Pons (tissue), 1 donor: ENCODE measurements around the gene SPATA32.

ENCODE experiments used
- DNase-seq: peaks from one replicate; pipeline ENCODE4 v3.0.0-alpha.2; 2016; ENCODE audit warnings: low spot score

Gene SPATA32

DNA sequence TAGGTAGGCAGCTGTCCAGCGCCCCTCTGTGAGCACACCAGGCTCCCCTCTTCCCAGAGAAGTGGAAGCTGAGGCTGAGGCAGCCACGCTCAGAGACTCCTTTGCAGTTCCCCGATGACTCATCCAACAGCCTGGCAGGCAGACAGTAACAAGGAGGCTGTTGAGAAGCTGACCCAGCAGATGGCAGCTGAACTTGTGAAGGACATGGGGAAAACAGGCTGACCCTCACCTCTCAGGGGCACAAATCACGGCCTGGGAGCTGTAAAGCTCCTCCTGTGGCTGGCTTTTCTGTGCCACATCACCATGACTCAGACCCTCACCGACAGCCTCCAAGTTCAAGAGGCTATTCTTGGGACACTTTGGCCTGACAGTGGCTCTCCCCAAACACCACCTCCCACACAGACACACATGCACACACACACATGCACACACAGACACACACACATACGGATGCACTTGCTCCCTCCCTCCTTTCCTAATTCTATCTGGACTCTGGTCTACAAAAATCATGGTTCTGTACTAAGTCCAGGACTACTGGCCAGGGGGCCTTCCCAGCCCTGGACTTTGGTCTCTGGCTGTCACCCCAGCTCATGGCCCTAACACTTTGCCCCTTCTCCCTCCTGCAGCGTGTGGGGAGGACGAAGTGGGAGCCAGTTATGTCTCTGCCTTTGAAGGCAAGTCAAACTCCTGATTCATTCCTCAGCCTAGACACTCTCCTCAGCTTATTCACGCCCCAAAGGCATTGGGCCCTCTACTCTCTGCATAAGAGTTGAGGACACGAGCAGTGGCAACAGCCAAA is 31.7 kb upstream of the SPATA32 start:
- DNase-seq, result peak; percentile 87

DNA sequence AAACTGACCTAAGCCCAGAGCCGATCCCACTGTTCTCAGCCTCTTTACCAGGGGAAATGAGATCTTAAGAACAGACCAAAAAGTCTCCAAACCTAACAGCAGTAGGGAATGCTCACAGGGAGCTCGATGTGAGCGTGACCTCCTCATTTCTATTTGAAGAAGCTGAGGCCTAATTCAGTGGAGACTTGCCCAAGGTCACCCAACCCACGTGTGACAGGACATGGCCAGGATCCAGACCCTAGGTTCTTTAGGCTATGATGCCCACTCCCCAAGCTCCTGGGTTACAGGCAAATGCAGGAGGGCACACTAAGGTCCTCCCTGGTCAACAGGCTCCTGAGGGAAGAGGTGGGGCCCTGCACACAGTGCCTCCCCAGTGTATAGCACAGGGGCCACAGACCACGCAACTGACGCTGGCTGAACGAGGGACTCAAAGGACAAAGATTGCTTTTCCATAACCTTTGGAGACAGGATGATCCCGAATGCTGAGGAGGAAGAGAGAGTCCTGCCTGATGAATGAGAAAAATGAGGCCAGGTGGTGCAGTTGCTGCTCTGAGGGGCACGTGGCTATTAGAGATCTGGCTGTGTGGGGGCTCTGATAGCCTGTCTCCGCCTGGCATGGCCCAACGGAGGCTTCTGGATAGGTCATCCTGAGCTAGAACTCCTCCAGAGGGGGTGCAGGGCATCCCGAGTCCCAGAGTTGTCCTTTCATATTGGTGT is 31.0 kb upstream of the SPATA32 start:
- DNase-seq, result no peak

DNA sequence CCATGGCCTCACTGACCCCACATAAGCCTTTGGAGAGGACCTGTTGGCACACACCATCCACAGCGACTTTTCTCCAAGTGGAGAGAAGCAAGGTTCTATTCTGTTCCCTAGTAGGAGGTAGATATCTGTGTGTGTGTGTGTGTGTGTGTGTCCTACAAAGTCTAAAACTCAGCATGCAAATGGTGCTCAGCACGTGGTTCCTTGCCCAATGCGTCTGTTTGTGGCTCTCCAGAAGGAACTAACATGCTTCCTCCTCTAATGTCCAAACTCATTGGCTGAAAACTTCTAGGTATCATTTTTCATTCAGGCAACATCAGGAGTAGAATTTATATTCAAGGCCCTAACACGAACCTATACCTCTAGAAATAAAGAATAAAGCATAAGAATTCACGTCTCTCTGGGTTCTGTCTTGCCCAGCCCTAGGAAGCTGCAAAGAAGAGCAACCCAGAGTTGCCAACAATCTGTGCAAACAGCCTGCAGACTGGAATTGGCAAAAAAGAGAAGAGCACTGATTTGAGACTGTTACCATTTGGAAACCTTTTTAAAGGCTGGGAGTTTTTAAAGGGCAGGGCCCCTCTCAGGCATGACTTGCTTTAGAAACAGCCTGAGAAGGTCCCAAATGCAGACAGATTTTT is 29.4 kb upstream of the SPATA32 start:
- DNase-seq, result peak; percentile 75

DNA sequence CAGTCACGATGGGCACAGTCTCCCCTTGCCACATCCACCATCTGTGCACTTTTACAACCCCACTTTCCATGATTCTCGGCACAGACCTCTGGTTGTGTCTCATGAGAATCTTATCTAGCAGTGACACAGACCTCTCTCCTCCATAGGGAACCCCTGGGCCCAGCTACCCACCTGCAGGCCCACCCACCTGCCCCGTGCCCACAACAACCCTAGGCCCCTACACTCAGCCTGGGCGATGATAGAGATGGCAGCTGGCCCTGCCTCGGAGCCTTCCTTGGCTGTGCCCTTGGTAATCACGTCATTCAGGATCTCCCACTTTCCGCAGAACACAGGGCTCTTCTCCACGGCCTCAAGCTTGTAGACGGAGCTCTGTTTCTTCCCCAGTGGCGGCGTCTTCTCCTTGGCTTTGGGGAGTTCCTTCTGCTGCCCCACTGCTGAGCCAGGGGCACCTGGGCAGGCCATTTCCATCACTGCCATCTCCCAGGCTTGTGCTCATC is 28.4 kb upstream of the SPATA32 start:
- DNase-seq, result no peak

DNA sequence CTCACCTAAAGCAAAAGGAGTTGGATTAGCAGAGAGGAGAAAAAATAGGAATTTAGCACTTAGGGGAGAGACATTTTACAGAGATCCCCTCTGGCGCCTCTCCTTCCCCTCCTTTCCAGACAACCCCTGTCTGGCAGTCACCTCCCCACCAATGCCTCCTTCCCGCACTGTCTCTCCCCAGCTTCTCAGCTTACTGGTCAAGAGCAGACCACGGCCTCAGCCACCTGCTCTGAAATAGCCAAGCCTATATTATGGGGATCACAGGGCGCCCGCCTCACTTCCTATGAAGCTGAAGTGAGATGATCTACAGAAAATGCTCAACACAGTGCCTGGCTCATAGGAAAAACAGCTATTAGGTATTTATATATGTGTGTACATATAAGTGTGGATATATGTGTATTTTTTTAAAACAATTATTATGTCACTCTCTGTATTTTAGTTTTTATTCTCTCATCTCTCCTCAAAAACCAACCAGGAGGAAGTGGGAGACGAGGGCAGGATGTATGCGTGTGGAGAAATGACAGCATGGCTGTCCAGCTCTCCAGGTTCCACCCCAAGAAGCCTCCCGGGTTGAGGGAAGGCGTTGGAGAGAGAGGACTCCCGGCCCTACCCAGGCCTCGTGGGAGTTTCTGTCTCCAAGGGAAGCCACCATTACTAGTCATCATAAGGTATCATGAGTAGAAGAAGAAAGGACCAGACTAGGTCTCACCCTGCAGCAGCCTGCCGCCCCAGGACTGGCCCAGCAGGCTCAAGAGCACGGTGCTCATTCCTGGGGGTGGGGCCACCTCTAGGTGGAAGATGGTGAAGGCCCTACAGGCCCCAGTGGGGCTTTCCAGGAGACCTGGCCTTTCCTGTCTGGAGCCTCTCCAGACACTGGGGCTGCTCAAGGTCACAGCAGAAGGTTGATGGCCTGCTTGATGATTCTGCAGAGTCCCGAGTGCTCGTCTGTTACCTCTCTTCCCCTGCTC is 27.7 kb upstream of the SPATA32 start:
- no peak for DNase-seq

DNA sequence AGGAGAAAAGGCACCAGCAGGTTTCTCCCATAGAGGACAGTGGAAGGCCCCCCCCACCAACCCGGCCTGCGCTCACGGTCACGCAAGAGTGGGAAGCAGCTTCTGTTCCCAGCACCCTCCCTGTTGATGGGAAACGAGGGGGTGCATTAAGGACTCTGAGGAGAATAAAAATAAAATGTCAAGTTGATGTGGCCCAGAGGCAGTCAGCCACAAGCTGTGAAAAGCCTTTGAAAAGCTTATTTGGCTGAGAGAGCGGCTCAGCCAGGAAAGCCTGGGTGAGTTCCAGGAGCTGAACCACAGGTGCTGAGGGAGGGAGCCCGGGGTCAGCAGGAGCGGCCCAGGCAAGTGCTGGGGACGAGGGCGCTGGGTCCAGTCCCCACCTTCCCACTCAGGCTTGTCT is 26.9 kb upstream of the SPATA32 start:
- no peak for DNase-seq

DNA sequence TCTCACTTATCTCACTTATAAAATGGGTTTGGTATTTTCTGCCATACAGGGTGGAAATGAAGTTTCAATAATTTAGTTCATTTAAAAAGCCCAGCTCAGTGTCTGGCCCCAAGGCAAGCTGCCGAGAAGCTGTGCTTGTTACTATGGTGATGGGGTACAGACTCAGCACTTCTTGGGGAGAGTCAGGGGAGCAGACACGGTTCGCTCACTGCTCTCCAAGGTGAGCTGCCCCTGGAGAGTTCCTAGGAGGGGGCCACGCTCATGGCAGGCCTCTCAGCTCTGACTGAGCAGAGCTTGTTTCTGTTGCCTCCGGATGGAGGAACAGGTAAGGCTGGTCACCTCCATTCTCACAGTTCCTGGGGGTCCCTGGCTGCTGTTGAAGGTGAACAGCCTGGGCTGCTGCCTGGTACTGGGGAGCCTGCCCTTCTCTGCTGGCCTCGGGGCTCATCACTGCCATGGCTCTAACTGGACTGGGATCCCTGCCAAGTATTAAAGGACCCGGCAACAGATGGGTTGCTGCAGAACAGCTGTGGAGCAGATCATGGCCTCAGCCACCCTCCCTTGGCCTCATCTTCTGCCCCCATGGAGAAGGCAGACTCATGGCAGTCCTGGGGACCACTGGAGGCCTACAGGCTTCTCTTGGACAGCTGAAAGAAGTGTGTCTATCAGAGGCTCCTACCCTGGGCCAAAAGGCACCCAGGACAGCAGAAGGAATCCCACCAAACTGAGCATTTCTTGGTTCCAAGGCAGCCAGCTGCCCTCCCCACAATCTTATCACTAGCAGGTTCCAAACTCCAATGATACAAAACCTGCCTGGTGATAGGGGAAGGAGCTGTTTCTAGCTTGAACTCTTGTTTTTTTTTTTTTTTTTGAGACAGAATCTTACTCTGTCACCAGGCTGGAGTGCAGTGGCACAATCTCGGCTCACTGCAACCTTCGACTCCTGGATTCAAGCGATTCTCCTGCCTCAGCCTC is 25.9 kb upstream of the SPATA32 start:
- no peak for DNase-seq

DNA sequence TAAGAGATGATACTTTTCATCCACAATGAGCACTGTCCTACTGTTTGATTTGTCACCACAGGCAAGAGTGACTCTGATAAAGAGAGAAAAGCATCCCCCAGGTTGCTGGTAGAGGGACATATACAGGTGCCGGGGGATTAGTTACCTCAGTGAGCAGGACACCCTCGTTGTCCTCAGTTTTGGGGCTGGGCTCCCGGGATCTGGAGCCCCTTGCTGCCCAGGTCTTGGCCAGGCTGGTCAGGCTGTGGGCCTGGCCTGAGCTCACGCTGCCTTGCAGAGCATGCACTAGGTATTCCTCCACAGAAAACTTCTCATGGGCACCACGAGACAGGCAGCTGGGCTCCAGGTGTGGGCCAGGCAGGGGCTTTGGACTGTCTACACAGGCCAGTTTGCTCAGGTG is 24.4 kb upstream of the SPATA32 start:
- DNase-seq, result no peak

DNA sequence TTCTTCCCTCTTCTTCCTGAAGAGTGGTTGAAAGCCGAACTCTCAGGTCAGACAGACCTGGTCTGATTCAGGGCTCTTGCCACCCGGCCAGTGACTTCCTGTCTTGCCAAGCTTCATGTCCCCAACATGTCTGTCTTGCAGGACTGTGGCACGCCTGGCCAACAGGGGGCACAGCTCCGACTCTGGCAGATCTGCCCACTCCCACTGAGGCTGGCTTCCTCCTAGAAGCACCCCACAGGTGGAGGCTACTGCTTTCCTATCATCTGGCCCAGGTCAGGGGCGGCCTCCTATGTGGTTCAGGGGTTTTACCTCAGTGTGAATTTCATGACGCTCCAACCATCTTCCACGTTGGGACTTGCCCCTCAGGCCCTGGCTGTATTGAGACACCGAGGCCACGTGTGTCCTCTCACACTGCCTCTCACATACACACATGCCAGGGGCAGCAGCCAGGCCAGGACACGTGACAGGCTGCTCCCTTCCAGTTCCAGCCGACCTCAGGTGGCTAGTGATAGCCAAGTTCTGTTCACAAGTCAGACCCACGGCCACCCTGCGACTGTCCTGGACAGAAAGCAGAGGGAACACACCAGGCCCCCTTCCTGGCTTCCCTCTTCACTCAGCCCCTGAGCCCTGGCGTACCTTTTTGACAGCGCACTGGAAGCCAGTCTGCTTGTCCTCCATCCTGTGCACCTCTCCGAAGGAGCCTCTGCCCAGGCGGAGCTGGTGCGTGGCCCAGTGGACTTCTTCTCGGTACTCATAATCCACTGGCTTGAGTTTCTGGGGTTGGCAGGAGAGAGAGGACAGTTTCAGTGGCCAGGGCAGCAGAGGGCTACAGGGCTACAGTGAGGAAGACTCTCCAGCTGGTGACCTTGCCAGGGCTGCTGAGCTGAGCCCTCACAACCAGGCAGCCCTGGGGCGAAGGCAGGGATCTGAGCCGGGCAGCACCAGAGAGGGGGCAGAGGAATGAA is 22.6 kb upstream of the SPATA32 start:
- DNase-seq, result no peak

DNA sequence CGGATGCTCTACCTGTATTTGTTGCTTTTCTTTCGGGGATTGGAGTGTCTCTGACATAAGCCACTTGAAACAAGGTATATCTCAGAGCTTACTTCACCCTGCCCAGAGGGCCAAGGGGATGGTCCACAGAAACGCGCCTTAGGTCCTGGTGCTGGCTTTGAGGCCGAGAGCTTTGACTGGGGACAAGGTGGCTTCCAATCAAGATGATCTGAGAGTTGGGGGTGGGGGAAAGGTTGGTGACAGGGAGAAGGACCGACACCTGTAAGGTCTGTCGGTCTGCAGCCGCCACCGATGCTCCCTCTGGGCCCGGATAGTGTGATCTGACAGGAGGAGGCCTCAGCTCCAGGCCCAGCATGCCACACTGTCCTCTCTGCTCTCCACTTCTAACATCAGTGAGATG is 21.8 kb upstream of the SPATA32 start:
- DNase-seq, result no peak

DNA sequence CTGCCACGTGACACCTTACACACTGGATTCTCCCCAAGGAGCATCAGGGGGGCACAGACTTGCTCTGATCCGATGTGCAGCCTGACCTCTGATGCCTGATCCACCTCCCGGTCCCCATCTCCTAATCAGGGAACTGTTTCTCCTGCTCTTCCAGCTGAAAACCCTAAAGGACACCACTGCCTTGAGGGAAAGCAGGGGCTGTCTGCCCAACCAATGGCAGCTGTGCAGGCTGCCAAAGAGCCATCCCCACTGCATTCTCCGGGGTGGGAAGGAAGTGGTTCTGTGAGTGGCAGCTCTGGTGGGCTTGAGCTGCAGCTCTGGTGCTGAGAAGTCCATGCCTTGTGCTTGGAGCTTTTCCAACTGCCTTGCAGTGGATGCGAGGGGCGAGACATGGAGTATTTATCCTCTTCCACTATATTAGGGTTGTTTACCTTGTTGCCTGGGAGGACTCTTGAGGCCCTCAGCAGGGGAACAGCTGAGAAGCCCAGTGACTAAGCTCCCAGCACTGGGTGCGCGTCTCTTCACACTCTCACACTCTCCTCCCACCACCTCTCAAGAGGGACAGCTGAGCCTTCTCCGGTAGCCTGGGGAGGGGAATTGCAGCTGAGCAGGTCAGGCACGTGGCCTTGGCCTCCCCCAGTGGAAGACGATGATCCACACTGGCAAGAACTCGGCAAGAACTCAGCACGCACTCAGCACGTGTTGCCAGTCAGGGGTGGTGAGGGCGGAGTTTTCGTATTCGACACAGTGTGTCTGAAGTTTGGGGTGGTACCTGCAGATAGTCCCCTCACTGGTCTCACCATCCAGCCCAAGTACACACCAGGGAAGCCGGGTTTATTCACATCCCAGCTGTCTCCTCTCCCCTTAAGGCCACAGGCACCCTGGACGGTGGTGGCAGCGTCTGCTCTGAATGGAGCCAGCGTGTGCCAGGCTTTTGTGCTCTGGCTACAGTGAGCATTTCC is 21.1 kb upstream of the SPATA32 start:
- DNase-seq, result no peak

DNA sequence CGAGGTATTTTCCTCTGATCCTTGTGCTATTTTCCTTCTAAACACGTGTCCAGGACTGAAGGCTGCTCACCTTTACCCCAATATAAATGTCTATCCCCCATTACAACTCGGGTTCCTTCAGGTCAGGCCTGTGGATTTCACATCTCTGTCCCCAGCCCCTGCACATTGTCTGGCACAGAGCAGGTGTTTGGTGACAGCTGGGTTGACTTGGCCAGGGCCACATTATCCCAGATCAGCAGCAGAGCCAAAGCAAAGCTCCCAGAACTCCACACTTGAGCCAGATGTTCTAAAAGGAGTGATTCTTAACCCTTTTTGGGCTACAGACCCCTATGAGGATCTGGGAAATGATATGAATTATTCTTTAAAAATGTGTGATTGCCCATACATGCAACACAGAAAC is 18.0 kb upstream of the SPATA32 start:
- DNase-seq, result no peak

DNA sequence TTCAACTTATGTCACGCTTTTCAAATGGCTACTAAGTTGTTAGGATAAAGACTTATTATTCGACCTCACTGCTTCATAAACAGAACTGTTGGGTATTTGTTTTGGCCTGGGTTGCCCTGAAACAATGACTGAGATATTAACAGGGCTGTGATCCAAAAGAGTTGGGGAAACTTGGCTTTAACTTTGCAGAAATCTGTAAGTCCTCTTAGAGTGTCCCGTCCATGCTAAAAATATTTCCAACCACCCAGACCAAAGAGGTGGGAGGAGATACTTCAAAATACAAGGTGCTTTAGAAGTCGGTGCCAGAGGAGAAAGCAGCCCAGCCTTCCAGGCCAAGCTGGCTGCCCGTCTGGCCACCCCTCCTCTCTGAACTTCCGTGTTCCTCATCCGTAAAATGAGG is 16.1 kb upstream of the SPATA32 start:
- peak; percentile 19 for DNase-seq

DNA sequence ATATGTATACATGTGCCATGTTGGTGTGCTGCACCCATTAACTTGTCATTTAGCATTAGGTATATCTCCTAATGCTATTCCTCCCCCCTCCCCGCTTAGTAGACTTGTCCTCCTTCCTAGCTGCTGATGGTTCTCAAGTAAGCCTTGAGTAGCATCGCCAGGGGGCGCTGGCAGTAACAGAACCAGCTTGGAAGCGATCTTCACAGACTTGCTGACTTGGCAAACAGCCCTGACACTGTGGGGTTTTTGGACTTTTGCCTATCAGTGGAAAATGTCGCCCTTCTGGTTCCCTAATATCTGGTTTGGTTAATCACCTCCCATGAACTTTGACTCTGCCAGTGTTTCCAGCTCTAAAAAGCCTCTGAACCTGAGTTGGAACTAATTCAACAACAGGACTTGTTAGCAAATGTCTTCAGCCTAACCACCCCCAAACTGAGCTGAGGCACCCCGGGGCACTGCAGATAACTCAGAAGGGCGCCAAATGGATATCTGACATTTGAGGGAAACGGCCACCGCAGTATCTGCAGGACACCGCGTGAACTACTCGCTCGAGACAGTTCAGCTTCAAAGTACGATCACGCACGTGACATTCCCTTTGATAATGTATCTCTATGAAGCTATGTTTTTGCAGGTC is 15.4 kb upstream of the SPATA32 start:
- DNase-seq, result peak; percentile 94

DNA sequence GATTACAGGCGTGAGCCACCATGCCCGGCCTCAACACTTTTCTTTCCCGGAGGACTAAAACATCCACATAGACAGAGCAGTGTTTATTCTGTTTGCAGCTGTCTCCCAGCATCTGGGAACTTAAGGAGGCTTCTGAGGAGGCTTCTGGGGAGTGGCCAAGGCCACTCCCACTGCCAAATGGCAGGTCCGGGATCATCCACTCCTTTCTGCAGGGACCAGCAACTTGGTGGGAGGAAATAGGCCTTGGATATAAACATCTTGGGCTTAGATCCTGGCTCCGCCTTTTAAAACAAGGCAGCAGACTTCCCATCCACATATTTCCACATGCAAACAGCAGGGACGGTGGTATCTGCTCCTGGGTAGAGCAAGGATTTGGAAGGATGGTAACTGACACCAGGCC is 14.1 kb upstream of the SPATA32 start:
- no peak for DNase-seq

DNA sequence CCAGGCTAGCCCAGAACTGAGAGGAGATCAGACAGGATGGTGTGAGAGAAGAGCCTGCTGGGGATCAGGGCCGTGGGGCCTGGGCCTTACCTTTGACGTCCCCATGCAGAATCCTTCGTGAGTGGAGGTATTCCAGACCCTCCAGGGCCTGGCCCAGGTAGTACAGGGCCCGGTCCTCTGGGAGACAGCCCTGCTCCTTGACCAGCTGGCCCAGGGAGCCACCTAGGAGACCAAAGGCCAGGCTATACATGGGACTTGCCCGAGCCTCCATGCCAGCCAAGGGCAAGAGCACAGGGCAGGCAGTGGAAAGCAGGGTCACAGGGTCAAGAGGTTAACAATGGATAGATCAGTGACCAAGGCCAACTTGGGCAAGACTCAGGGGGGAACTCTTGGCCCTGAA is 12.1 kb upstream of the SPATA32 start:
- no peak for DNase-seq

DNA sequence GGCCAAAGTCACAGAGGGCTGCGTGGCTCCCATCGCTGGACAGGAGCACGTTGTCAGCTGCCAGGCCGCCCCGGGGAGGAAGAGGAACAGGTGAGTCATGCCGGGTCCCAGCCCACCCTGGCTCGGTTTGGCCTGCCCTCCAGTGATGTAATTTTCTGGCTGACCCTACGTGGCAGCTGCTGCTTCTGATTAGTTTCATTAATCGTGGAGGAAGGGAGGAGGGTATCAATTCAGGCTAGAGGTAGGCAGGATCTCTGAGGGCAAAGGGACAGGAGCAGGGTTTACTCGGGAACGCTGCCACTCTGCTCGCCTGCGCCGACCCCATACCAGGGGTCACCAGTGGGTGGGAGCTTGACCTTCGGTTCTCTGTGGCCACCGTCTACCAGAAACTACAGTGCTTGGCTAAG is 11.7 kb upstream of the SPATA32 start:
- DNase-seq, result no peak

DNA sequence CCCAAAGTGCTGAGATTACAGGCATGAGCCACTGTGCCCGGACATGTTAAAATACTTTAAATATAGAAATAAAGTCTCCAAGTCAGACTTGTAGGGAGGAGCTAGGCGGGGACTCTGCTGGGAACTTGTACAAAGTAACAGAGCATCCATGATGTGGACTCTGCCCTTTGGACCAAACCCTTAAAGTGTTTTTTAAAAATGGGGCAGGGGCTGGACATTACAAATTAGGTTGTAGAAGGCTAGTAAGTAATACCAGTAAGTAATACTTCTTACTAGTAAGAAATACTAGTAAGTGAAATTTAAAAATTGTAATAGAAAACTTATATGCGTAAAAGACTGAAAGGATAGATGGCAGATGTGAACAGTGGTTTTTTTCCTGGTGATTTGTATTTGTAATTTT is 9.7 kb upstream of the SPATA32 start:
- no peak for DNase-seq
